Mucosa of descending colon (tissue), 3 donors: ENCODE data around the gene PDE6B. TPM values are rescaled to one million over a fixed set of nuclear protein-coding genes. Genes with fewer than 3 reads are reported as not detected.

Experiments used
- ATAC-seq: fragments of 200-7000 bp; cut with Tn5 transposase; one replicate; pipeline ENCODE4 v1.9.1; 2020; ENCODE audit warnings: mild to moderate bottlenecking, moderate library complexity
- DNase-seq, 3 donors: peaks; one replicate each; pipeline ENCODE4 v3.0.0-alpha.2; 2020
- H3K36me3 ChIP-seq: fragments of 200-600 bp; one replicate; pipeline ENCODE4 v1.8.0; 2021; ENCODE audit warnings: low read depth, mild to moderate bottlenecking
- H3K4me1 ChIP-seq: fragments of 200-600 bp; one replicate; pipeline ENCODE4 v1.8.0; 2021; ENCODE audit warnings: low read depth, mild to moderate bottlenecking
- H3K4me3 ChIP-seq: fragments of 200-600 bp; one replicate; pipeline ENCODE4 v1.8.0; 2021; ENCODE audit warnings: mild to moderate bottlenecking
- H3K9me3 ChIP-seq: fragments of 200-600 bp; one replicate; pipeline ENCODE4 v1.8.0; 2021; ENCODE audit warnings: mild to moderate bottlenecking
- CTCF ChIP-seq: fragments of 200-600 bp; IDR thresholded peaks from one replicate; pipeline ENCODE4 v1.8.0; 2022; ENCODE audit warnings: antibody characterized with exemption, mild to moderate bottlenecking
- intact Hi-C, 2 donors: fragments of 100-400 bp; cut with DNase I in 1 of 2; cut with micrococcal nuclease in 1 of 2; formaldehyde crosslinking; loops; one replicate each; pipeline versions ENCODE4 v1.11.0 to v1.11.1; 2022; cut with DNase I, micrococcal nuclease
- total RNA-seq, 3 donors: library from RNA; stranded (reverse); fragmentation: NEBNext Ultra II Directional in 2 of 3; extraction: Animal tissue kit (Norgen Biotek cat#: 25700) in 2 of 3; gene quantifications; one replicate each; pipeline versions ENCODE4 v1.2.1 to v1.2.4, GENCODE V29; 2021 to 2023
- donor health status: DM: no; HTN: no; CAD: no; lungs with moderate emphysema.
- donor health status: DM: no; HTN: no; CAD: no.
- donor health status: DM: no; HTN: yes; CAD: no.

PDE6B gene
- total RNA-seq, 3 donors from 2014 or later = 1.0 to 2.9 (median 1.2) TPM

GRCh38 chr4:686413-687040, 61.2 kb downstream of the PDE6B start:
- no peaks in the 10 kb centered on the region for H3K36me3 ChIP-seq
- no peak for ATAC-seq
- H3K4me3 ChIP-seq = no peak overlapping the region
- TF ChIP-seq CTCF = no peak
- no peaks in the 10 kb centered on the region for H3K9me3 ChIP-seq
- H3K4me1 ChIP-seq = peaks cover 56% of the 10 kb centered on the region
- intact Hi-C loops = no loop called here
- DNase-seq = peak; percentile 24 to 66 (median 59)

GRCh38 chr4:687048-687970, 61.9 kb downstream of the PDE6B start:
- H3K9me3 ChIP-seq = no peaks in the 10 kb centered on the region
- H3K4me3 ChIP-seq = no peak overlapping the region
- no peak for TF ChIP-seq CTCF
- peaks cover 49% of the 10 kb centered on the region for H3K4me1 ChIP-seq
- DNase-seq (peak; percentile 89 to 96 (median 90)), ATAC-seq (peak; percentile 82)
- H3K36me3 ChIP-seq = no peaks in the 10 kb centered on the region
- intact Hi-C loops = no loop called here

GRCh38 chr4:687971-688853, 62.8 kb downstream of the PDE6B start:
- no peak for TF ChIP-seq CTCF
- no peaks in the 10 kb centered on the region for H3K36me3 ChIP-seq
- H3K4me3 ChIP-seq = no peak overlapping the region
- H3K9me3 ChIP-seq = no peaks in the 10 kb centered on the region
- H3K4me1 ChIP-seq = peaks cover 41% of the 10 kb centered on the region
- peak; percentile 44 for ATAC-seq
- intact Hi-C loops = no loop called here
- DNase-seq = peak; percentile 34 to 68 (median 57)

GRCh38 chr4:688854-689681, 63.7 kb downstream of the PDE6B start, which contains the start of gene SLC49A3:
SLC49A3 (minus strand) TSS chr4:689151; CDS start chr4:689127, 24 bp downstream.
- DNase-seq (peak; percentile 44 to 63 (median 61)), ATAC-seq (peak; percentile 42)
- intact Hi-C loops = no loop called here
- Histone ChIP-seq H3K4me3 (no peak within 1 kb of the TSS), H3K36me3 (no peaks in the 10 kb centered on the region), H3K4me1 (peaks cover 33% of the 10 kb centered on the region), H3K9me3 (no peaks in the 10 kb centered on the region)
- TF ChIP-seq CTCF = no peak
